Smooth muscle cell (in vitro differentiated cells): ENCODE results near the gene CMAS. TPM values are rescaled to one million over a fixed set of nuclear protein-coding genes. Genes with fewer than 3 reads are reported as not detected.

Source experiments
- DNase-seq: peaks from one replicate; lab custom pipeline; 2025; ENCODE audit not compliant: unreplicated experiment; lab: John Stamatoyannopoulos, UW
- H2AFZ ChIP-seq: fragments of 200-600 bp; sonication (generic); 2 replicates; pipeline ENCODE4 v1.6.0; 2016; ENCODE audit warnings: antibody characterized with exemption, low read depth, mild to moderate bottlenecking
- H3F3A ChIP-seq: fragments of 200-600 bp; sonication (generic); 2 replicates; pipeline ENCODE4 v1.6.0; 2017; ENCODE audit warnings: antibody characterized with exemption, low read depth
- H3K27ac ChIP-seq: fragments of 200-600 bp; sonication (generic); 2 replicates; pipeline ENCODE4 v1.5.1; 2016; ENCODE audit warnings: low read depth, mild to moderate bottlenecking
- H3K27me3 ChIP-seq: fragments of 200-600 bp; sonication (generic); 2 replicates; pipeline ENCODE4 v1.6.1; 2016; ENCODE audit warnings: low read depth, mild to moderate bottlenecking
- H3K36me3 ChIP-seq: fragments of 200-600 bp; sonication (generic); 2 replicates; pipeline ENCODE4 v1.5.1; 2016; ENCODE audit warnings: low read depth
- H3K4me1 ChIP-seq: fragments of 200-600 bp; sonication (generic); 2 replicates; pipeline ENCODE4 v1.5.1; 2016; ENCODE audit warnings: low read depth
- H3K4me2 ChIP-seq: fragments of 200-600 bp; sonication (generic); 2 replicates; pipeline ENCODE4 v1.6.0; 2016; ENCODE audit warnings: mild to moderate bottlenecking
- H3K4me3 ChIP-seq: fragments of 200-600 bp; sonication (generic); 2 replicates; pipeline ENCODE4 v1.5.1; 2016; ENCODE audit warnings: mild to moderate bottlenecking
- H3K79me2 ChIP-seq: fragments of 200-600 bp; sonication (generic); 2 replicates; pipeline ENCODE4 v1.6.0; 2016; ENCODE audit warnings: low read depth, mild to moderate bottlenecking
- H3K9ac ChIP-seq: fragments of 200-600 bp; sonication (generic); 2 replicates; pipeline ENCODE4 v1.6.0; 2016; ENCODE audit warnings: low read depth
- H3K9me3 ChIP-seq: fragments of 200-600 bp; sonication (generic); replicated peaks from 2 replicates; pipeline ENCODE4 v1.5.1; 2016; ENCODE audit warnings: low read depth
- H4K20me1 ChIP-seq: fragments of 200-600 bp; sonication (generic); 2 replicates; pipeline ENCODE4 v1.6.0; 2016; ENCODE audit warnings: low read depth
- WGBS: methylation state at CpG from one replicate; pipeline ENCODE4 v1.1.7; 2016; ENCODE audit warnings: low lambda C conversion rate; 5-methylcytosine and 5-hydroxymethylcytosine counted together
- polyA plus RNA-seq: library from polyadenylated mRNA; unstranded; fragments of >200 nt; fragmentation: Nextera tagmentation; extraction: Ambion mirVana; gene quantifications from 2 replicates; pipeline ENCODE4 v1.2.1, GENCODE V29; 2016
- total RNA-seq: library from RNA; depleted of rRNA; stranded (reverse); fragments of >200 nt; gene quantifications from 2 replicates; pipeline ENCODE4 v1.2.3, GENCODE V29; 2014
- TF ChIP-seq, protein P1 (sequence below): fragments of 200-600 bp; sonication (generic); IDR thresholded peaks from 2 replicates; pipeline ENCODE4 v1.5.1; 2017; ENCODE audit warnings: borderline replicate concordance, mild to moderate bottlenecking, antibody characterized with exemption; ENCODE audit not compliant: insufficient read depth, poor library complexity, severe bottlenecking

Gene CMAS
- total and polyA plus RNA-seq, 2 experiments from 2014 or later, result 33.8 to 48.9 TPM

GRCh38 chr12:22046968-22047390 lies 961 bp downstream of the CMAS start:
- no peaks in the 10 kb centered on the region for H3F3A ChIP-seq
- 25% methylated on average over 6 of the region's 6 CpGs for WGBS
- no peak for DNase-seq
- peak overlapping the region; percentile 86 for H3K9ac ChIP-seq
- H3K27me3 ChIP-seq, result no peaks in the 10 kb centered on the region
- TF ChIP-seq, protein P1, sequence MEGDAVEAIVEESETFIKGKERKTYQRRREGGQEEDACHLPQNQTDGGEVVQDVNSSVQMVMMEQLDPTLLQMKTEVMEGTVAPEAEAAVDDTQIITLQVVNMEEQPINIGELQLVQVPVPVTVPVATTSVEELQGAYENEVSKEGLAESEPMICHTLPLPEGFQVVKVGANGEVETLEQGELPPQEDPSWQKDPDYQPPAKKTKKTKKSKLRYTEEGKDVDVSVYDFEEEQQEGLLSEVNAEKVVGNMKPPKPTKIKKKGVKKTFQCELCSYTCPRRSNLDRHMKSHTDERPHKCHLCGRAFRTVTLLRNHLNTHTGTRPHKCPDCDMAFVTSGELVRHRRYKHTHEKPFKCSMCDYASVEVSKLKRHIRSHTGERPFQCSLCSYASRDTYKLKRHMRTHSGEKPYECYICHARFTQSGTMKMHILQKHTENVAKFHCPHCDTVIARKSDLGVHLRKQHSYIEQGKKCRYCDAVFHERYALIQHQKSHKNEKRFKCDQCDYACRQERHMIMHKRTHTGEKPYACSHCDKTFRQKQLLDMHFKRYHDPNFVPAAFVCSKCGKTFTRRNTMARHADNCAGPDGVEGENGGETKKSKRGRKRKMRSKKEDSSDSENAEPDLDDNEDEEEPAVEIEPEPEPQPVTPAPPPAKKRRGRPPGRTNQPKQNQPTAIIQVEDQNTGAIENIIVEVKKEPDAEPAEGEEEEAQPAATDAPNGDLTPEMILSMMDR, result no peak
- H3K9me3 ChIP-seq, result no peaks in the 10 kb centered on the region
- peaks cover 8% of the 10 kb centered on the region for H3K4me1 ChIP-seq
- H2AFZ ChIP-seq, result peak overlapping the region; percentile 99
- peak overlapping the region; percentile 95 for H3K4me2 ChIP-seq
- H3K79me2 ChIP-seq, result peaks cover 20% of the 10 kb centered on the region
- peak overlapping the region; percentile 100 for H3K4me3 ChIP-seq
- no peak overlapping the region for H3K27ac ChIP-seq
- H4K20me1 ChIP-seq, result peaks cover 20% of the 10 kb centered on the region
- H3K36me3 ChIP-seq, result no peaks in the 10 kb centered on the region

GRCh38 chr12:22047494-22047893 lies 1.5 kb downstream of the CMAS start:
- H3K36me3 ChIP-seq, result no peaks in the 10 kb centered on the region
- peak overlapping the region; percentile 95 for H3K4me2 ChIP-seq
- no peaks in the 10 kb centered on the region for H3K9me3 ChIP-seq
- H2AFZ ChIP-seq, result no peak overlapping the region
- no peaks in the 10 kb centered on the region for H3K27me3 ChIP-seq
- H3K9ac ChIP-seq, result no peak overlapping the region
- H4K20me1 ChIP-seq, result peaks cover 20% of the 10 kb centered on the region
- TF ChIP-seq, protein P1, result no peak
- 91% methylated on average over 2 of the region's 2 CpGs for WGBS
- no peaks in the 10 kb centered on the region for H3F3A ChIP-seq
- H3K4me1 ChIP-seq, result peaks cover 8% of the 10 kb centered on the region
- peaks cover 25% of the 10 kb centered on the region for H3K79me2 ChIP-seq
- no peak for DNase-seq
- peak overlapping the region; percentile 100 for H3K4me3 ChIP-seq
- H3K27ac ChIP-seq, result no peak overlapping the region

- no peak for DNase-seq
- no peaks in the 10 kb centered on the region for H3K36me3 ChIP-seq
- H2AFZ ChIP-seq, result no peak overlapping the region
- no peaks in the 10 kb centered on the region for H3K27me3 ChIP-seq
- TF ChIP-seq, protein P1, result no peak
- peaks cover 30% of the 10 kb centered on the region for H3K79me2 ChIP-seq
- H3K4me2 ChIP-seq, result no peak overlapping the region
- H3K27ac ChIP-seq, result no peak overlapping the region
- no peak overlapping the region for H3K9ac ChIP-seq
- peaks cover 8% of the 10 kb centered on the region for H3K4me1 ChIP-seq
- no peaks in the 10 kb centered on the region for H3F3A ChIP-seq
- no peak overlapping the region for H3K4me3 ChIP-seq
- 67% methylated on average over 4 of the region's 4 CpGs for WGBS
- H4K20me1 ChIP-seq, result peaks cover 20% of the 10 kb centered on the region
- H3K9me3 ChIP-seq, result no peaks in the 10 kb centered on the region
Observed at GRCh38 chr12:22048351-22049041, 2.5 kb downstream of the CMAS start.

- Histone ChIP-seq H3K27ac (no peak overlapping the region), H3K27me3 (no peaks in the 10 kb centered on the region), H3K9me3 (no peaks in the 10 kb centered on the region), H4K20me1 (peaks cover 20% of the 10 kb centered on the region), H3K79me2 (peaks cover 30% of the 10 kb centered on the region), H3K9ac (no peak overlapping the region), H3K4me2 (no peak overlapping the region), H3K36me3 (no peaks in the 10 kb centered on the region), H3F3A (no peaks in the 10 kb centered on the region), H3K4me1 (peaks cover 8% of the 10 kb centered on the region), H3K4me3 (no peak overlapping the region), H2AFZ (no peak overlapping the region)
- no peak for DNase-seq
- TF ChIP-seq, protein P1, result no peak
- 81% methylated on average over 4 of the region's 4 CpGs for WGBS
Observed at GRCh38 chr12:22050078-22050477, 4.1 kb downstream of the CMAS start.
